ENCODE results near the gene TTC21A.

Gene TTC21A

DNA sequence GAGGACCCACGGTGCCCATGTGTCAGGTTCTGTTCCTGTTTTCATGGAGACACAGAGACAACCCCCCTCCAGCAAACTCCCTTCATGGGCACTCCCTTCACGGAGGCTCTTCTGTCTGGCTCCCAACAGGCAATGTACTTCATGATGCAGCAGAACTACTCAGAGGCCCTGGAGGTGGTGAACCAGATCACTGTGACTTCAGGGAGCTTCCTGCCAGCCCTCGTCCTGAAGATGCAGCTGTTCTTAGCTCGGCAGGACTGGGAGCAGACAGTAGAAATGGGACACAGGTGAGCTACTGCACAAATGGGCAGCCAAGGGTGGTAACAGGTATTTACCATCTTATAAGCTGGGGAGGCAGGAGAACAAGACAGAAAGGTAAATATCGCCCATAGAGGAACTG, 7.0 kb downstream of the TTC21A start:
- DNase-seq (ENCODE audit: low read depth in 2 of 2), result no peak

DNA sequence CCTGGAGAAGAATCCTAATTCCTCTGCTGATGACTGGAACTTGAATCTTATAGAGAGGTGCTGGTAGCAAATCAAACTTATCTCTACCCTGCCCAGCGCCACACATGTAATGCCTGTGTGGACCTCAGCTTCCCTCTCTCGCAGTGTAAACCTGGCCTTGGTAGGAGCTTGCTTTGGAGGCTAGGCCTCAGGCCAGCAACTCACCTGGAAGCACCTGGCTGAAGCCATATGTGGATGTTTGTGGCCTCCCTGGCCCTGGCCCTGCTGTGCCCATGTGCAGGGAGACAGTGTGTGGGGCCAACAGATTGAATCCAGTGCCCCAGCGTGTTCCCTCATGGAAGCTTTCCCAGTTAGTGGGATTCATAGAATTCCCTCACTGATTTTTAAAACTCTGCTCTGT, 8.4 kb downstream of the TTC21A start:
- DNase-seq (ENCODE audit: low read depth in 2 of 2), result no peak

DNA sequence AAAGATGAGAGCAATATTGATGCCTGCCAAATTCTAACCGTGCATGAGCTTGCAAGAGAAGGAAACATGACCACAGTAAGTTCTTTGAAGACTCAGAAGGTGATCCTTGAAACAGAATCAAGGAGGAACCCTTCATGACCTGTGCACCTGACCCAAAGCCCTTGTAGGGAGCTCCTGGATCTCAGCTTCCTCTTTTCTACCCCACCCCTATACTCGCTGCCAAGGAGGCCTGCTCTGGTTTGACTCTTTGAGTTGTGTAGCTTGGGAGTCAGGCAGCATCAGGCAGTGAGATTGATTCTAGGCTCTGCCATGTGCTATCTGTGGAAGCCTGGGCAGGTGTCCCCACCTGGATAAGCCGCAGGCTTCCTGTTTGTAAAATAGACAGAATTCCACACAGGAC, 10.6 kb downstream of the TTC21A start:
- DNase-seq (ENCODE audit: low read depth in 2 of 2), result no peak

DNA sequence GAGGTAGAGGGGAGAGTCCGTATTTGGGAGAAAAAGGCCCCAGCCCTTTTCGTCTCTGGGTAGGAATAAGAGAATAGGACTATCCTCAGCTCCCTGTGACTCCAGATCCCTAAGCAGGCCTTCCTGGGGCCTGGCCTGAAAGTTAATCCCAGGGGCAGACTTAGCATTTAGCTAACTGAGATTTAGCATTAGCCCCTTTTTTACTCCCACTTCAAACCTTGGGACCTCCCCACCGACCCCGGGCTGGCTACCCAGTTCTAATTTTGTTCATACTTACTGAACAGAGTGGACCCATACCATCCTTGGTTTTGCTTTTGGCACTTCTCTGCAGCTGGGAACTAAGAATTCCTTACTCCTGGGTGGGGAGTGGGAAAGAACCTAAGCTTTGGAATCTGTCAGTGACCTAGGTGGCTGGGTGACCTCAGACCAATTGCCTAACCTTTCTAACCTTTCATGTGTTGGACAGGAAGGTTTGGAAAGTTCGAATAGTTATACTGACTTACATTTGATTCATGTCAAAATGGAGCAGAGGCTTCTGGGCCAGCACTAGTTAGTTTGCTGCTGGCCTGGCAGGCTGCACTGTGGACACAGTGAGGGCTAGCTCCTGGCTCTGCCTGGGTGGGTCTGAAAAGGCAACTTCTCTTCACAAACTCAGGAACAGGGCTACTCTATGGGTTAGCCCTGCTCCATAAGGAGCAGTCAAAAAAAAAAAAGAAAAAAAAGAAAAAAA, 11.6 kb downstream of the TTC21A start:
- no peak for DNase-seq (ENCODE audit: low read depth in 2 of 2)

DNA sequence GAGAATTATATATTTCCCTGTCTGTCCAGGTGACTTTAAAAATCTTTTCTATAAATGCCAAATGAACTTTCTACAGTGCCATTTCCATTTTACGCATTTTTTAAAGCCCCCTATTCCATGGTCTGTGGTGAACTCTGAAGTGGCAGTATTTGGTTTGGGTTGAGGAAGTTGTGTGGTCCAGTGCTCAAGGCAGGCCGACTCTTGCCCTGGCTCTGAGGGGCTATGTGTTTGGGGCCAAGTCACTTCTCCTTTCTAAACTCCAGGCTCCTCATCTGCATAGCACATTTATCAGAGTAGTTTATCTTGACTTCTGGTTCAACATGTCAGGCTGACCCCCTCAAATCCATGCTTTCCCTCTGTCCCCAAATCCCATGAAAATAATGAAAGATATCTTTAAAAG, 14.1 kb downstream of the TTC21A start:
- no peak for DNase-seq (ENCODE audit: low read depth in 2 of 2)

DNA sequence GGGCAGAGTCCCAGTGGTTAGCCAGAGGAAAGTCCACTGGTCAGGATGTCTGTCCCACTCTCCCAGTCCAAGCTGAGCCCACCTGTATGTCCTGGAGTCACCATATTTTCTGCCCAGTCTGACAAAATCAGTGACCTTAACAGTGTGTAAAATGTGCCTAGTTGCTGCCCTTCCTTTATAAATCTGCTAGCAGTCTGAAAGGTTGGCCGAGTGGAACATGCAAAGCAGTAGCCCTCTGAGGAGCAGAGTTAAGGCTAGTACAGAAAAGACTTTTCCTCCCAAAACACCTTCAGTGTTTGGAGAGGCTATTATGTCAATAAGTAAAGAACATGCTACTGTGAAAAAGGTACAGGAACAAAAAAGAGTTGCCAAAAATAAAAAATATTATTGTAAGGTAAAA, 15.3 kb downstream of the TTC21A start:
- DNase-seq (ENCODE audit: low read depth in 2 of 2), result no peak

DNA sequence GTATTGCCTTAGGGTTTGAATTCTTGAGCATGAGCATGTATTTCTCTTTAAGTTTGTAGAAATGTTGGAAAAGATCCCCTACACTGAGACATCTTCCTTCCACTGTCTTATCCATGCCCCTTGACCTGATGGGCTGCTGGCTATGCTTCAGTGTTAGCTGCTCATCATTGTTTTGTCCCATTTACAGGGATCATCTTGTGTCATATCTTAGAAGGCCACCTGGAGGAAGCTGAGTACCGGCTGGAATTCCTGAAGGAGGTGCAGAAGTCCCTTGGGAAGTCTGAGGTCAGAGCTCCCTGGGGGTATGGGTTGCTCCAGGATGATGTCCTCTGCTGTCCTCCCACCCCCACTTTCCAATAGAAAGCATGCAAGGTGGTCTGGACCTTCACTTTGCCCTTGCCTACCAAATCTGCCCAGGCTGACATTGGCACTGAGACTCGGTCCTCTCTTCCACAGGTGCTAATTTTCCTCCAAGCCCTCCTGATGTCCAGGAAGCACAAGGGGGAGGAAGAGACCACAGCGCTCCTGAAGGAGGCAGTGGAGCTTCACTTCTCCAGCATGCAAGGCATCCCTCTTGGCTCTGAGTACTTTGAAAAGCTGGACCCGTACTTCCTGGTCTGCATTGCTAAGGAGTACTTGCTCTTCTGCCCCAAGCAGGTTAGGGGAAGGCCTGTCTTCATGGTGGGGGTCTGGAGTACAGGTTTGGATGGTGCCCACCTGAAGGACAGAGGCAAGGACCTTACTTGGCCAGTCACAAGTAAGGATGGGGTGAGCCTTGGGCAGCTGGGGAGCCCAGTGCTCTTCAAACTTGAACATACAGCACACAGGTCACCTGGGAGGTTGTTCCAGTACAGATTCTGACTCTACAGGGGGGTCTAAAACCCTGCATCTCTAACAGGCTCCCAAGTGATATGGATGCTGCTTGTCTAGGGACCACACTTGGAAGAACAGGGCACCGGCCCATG, 17.7 kb downstream of the TTC21A start:
- no peak for DNase-seq (ENCODE audit: low read depth in 2 of 2)

DNA sequence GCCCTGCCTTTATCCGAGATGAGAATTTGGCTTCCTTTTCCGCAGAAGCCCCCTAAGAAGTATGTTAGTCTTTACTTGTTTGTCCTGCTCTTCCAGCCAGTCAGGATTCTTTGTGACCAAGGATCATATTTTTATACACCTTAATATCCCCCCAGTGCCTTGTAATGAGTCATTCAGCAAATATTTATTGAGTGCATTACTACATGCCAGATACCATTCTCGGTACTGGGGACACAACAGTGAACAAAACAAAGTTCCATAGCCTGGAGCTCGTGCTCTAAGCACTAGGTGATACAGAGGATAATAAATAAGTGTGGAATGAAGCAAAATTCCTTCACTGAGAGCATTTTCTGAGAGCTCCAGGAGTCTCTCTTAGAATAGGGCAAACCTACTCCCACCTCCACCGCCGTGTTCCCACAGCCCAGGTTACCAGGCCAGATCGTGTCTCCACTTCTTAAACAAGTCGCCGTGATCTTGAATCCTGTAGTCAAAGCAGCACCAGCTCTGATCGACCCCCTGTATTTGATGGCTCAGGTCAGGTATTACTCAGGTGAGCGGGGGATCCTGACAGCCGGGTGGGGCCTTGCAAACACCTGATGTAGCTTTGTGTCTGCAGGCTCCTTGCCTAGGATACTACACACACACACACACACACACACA, 18.5 kb downstream of the TTC21A start:
- DNase-seq (ENCODE audit: low read depth in 2 of 2), result no peak

DNA sequence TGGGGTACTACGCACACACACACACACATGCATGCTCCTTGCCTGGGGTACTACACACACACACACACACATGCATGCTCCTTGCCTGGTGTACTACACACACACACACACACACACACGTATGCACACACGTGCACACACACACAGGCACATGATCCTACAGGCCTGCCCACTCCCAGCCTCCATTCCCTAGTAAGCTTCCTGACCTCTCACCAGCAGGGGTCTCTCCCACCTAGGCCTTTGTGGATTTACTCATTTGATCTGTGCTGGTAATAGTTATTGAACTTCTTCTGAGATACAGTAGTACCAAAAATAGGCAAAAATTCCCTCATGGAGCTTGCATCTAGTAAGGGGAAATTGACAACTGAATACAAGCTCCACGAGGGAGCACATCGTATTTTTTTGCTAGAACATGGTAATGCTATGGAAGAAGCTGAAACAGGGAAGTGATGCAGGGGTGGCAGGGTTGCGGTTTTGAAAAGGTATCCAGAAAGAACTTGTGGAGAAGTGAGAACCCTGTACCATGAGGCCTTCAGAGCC, 19.1 kb downstream of the TTC21A start:
- no peak for DNase-seq (ENCODE audit: low read depth in 2 of 2)

DNA sequence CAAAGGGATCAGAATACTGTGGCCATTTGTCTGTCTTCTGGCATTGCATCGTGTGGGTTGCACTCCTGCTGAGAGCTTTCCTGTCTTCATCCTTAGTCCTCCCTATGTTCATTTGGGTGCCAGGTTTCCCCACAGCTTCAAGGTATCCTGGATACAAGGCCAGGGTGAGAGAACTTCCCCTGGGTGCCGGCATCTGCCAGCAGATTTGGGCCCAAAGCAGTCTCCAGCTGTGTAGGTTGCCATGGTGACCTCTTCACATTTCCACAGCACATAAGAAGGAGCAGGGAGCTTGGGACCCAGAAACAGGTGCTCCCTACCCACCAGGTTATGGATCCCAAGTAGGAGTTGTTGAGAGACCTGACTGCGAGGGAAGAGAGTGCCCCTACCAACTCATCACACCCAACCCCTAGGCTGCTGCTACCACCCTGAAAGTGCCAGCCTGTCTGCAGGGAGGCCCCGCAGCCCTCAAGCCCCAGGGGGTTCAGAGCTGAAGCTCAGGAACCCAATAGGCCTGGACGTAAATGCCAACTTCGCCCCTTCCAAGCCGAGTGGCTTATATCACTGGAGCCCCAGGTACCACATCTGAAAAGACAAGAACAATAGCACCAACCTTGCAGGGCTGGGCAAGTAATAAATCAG, 19.9 kb downstream of the TTC21A start:
- DNase-seq (ENCODE audit: low read depth in 2 of 2), result no peak

DNA sequence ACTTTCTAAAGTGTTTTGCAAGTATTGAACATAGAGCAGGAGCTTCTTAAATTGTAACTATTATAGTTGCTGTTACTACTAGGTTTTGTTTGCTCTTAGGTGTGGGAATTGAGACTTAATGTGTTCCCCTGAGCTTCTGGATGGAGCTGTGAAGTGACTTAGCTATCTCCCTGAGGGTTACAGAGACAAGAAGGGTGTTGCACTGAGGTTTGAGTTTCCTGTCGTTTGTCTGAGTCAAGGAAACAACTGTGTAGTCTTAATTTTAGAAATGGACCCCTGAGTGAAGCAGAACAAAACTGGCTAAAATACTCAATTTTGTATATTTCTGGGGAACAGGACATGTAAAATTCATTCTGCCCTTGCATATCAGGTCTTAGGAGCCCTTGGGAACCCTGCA, 20.4 kb downstream of the TTC21A start:
- no peak for DNase-seq (ENCODE audit: low read depth in 2 of 2)

DNA sequence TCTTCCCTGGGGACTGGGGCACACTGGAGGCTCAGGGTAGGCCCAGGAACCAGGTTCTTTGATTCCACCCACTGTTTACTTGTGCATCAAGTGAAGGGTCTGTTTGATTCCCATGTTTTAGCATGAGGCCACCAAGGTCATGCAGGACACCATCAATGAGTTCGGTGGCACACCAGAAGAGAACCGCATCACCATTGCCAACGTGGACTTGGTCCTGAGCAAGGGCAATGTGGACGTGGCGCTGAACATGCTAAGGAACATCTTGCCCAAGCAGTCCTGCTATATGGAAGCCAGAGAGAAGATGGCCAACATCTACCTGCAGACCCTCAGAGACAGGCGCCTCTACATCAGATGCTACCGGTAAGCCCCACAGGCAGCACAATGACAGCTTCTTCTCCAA, 21.5 kb downstream of the TTC21A start:
- no peak for DNase-seq (ENCODE audit: low read depth in 2 of 2)

DNA sequence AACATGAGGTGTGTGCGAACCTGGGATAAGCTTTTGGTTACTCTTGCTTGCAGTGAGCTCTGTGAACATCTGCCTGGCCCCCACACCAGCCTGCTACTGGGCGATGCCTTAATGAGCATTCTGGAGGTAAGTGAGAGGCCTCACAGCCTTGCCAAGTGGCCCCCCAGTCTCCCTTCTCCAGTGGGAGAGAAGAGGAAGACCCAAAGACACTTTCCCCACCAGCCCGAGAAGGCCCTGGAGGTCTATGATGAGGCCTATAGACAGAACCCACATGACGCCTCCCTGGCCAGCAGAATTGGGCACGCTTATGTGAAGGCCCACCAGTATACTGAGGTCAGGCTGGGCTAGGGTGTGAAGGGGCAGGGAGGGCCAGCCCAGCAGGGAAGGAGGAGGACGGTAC, 22.5 kb downstream of the TTC21A start:
- DNase-seq (ENCODE audit: low read depth in 2 of 2), result no peak

DNA sequence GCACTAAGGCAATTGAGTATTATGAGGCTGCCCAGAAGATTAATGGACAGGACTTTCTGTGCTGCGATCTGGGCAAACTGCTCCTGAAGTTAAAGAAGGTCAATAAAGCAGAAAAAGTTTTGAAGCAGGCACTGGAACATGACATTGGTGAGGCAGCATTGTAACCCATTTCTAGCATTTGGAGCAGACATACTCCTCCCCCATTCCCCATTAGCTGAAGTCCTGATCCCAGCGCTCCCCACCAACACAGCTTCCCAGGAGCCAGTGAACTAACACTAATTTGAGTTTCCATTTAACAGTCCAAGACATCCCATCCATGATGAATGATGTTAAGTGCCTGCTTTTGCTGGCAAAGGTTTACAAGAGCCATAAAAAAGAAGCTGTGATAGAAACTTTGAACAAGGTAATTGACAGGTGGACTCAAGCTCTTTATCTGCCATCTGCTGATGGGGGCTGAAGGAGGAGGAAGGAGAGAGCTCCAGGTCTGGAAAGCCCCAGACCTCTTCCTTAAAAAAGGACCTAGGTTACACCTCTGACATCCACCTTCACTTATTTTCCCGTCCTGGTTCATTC, 23.3 kb downstream of the TTC21A start:
- no peak for DNase-seq (ENCODE audit: low read depth in 2 of 2)

DNA sequence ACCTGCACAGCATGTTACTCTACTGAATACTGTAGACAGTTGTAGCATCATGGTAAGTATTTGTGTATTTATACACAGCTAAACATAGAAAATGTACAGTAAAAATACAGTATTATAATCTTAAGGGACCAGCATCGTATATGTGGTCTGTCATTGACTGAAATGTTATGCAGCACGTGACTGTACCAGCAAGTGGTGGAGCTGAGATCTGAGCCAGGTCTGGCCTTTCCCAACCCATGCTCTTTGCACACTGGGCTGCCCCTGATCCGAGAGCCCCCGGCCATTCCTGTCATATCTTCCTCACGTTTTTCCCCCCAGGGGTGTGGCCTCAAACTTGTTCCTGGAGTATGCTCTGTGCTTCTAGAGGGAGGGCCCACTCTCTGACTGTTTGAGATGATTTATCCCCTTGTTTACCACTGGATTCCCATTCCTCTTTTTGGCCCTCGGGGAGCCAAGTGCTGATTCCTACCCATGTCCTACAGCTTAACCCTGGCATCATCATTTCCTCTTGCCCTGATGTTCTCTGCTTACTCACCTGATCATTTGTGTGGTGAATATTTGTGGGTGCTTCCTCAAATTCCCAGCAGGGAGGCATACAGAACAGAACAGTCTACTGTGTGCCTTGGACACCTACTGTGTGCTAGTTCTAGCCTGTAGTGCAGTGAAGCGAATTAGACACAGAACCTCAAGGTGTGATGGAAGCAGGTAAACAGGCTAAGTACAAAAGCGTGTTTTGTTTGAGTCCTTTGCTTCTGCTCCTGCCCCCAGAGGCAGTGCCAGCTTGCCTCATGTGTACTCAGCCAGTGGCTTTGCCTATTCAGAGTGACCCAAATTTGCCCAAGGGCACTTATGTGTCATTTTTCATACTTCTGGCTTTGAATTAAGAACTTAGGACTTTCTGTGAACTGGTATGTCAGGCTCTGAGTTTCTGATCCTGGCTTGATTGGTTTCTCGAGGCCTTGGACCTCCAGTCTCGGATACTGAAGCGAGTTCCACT, 24.9 kb downstream of the TTC21A start:
- DNase-seq (ENCODE audit: low read depth in 2 of 2), result no peak

DNA sequence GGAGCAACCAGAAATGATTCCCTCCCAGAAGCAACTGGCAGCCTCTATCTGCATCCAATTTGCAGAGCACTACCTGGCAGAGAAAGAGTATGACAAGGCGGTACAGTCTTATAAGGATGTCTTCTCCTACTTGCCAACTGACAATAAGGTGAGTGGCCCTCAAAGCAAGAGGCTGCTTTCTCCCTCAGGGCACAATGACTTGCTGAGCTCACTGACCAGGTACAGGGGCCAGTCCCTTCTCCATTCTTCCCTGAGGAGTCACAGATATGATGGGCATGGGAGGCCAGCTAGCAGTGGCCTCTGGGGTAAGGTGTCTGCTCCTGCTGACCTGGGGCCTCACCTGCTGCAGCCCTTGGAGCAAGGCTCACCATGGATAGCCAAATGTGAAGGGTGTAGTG, 25.6 kb downstream of the TTC21A start:
- no peak for DNase-seq (ENCODE audit: low read depth in 2 of 2)

DNA sequence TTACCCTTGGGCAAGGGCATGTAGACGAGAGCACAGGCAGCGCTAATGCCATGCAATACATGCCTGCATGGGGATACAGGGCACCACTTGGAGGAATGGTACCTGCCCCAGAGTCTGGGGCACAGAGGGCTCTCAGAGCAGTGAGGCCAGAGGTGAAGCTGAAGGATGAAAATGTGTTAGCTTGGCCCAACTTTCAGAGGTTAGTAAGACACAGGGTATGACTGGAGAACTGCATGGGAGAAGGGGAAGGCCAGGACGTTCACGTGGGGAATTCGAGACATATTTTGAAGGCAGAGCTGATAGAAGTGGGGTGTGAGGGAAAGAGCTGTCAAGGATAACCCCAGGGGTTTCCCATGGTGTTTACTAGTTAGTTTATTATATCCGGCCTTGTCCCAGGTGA, 26.3 kb downstream of the TTC21A start:
- no peak for DNase-seq (ENCODE audit: low read depth in 2 of 2)

DNA sequence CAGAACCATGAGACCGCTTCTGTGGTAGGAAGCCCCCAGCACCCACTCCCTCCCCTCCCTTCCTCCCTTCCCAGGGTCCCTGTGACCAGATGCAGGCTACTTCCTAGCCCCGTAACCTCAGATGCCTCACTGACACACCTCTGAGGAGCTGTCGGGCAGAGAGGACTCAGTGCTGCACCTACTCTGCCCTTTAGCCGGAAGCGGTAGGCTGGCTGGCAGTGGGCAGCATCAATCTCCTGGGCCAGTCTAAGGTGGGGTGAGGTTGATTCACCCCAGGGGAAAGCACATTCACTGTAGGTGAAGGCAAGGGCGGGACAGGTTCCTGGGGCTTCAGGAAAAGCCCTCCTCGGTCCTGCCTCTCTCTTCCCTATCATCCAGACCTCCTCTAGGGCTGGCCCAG, 26.8 kb downstream of the TTC21A start:
- no peak for DNase-seq (ENCODE audit: low read depth in 2 of 2)

DNA sequence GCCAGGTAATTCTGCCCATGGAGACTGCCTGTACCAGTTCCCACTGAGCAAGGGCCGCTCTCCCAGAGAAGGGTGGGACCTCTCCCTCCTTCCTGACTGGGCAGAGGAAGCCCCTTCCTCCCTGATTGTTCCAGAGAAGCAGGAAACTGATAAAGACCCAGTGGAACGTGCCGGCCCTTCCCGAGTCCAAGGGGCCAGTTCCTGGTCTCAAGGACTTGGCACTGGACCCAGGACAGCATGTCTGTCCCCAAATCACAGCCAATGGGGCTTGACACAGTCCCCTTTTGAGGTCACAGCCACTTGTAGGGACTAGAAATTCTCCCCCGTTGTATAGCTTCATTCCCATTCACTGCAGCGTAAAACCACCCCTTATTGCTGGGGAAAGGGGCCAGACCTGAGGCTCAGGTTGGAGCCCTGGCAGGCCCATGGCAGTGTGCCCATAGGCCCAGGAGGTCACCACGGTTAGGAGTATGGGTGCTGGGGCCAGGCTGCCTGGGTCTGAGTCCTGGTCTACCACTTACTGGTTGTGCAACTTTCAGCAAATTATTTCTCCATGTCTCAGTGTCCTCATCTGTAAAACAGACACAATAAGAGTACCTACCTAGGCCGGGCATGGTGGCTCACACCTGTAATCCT, 27.8 kb downstream of the TTC21A start:
- no peak for DNase-seq (ENCODE audit: low read depth in 2 of 2)

Measured in stimulated activated CD4-positive, alpha-beta T cell treated with anti-CD3 and anti-CD28 coated beads, Interleukin-15, amount 100 ng/mL, for 48 hours (primary cell).